ENCODE measurements around the gene KRTAP10-1.

KRTAP10-1 gene

GRCh38 chr21:44489962-44490361 is 50.0 kb downstream of the KRTAP10-1 start:
- Histone ChIP-seq H3F3A (ENCODE audit: insufficient read depth) (no peaks in the 10 kb centered on the region), H3K9ac (ENCODE audit: low read length) (no peak overlapping the region), H3K79me2 (ENCODE audit: insufficient read depth, low read length) (no peaks in the 10 kb centered on the region), H3K9me2 (replicated peaks; ENCODE audit: insufficient read depth, low read length) (no peaks in the 10 kb centered on the region), H4K20me1 (ENCODE audit: low read depth, low read length) (no peaks in the 10 kb centered on the region), H3K27me3 (ENCODE audit: low read length) (no peaks in the 10 kb centered on the region), H3K4me3 (ENCODE audit: insufficient read depth, low read length, poor library complexity, severe bottlenecking) (no peak overlapping the region), H3K9me3 (ENCODE audit: insufficient read depth, low read length) (peaks cover 9% of the 10 kb centered on the region; the same call in 1 of the 2 replicates), H3K36me3 (ENCODE audit: low read length) (no peaks in the 10 kb centered on the region), H3K27ac (ENCODE audit: low read depth, low read length) (no peak overlapping the region), H2AFZ (ENCODE audit: low read depth, low read length, severe bottlenecking) (no peak overlapping the region), H3K4me2 (ENCODE audit: low read depth, low read length, poor library complexity, severe bottlenecking) (no peak overlapping the region)
- peak; percentile 9 for TF ChIP-seq CTCF (IDR thresholded peaks at IDR 0.05; ENCODE audit: insufficient read depth, low read length, poor library complexity, severe bottlenecking)
- no peak for TF ChIP-seq EZH2phosphoT487 (conservative IDR thresholded peaks at IDR 0.05; ENCODE audit: low read length)

Measured in SU-DHL-6 (cell line).